ENCODE data around the gene TCERG1L.

Gene TCERG1L

DNA sequence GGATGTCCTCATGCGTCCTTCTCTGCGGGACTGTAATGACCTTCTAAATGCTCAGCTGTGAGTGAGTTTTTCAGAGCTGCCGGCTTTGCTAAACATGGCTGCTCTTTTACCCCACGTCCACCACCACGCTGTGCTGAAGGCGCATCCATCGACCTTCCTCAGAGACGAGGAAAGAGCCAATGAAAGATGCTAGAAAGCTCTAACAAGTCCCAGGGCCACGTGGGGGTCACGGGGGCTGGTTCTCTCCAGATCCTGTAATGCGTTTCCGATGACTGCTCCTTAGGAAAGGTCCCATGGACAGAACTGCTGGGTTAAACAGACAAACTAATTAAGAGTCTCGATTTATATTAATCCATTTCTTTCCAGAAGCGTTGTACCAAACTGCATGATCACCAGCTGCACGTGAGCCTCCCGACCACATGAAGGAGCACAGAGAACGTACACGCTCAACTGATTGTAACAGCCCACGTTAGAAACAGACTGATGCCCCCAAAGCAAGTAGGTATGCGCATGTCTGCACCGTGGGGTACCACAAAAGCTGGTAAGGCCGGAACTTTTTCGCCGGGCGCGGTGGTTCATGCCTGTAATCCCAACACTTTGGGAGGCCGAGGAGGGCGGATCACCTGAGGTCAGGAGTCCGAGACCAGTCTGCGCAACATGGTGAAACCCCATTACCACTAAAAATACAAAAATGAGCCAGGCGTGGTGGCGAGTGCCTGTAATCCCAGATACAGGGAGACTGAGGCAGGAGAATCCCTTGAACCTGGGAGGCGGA is 109.6 kb downstream of the TCERG1L start:
- H3K4me3 ChIP-seq (ENCODE audit: low read length in 2 of 2) = no peak overlapping the region
- no peak overlapping the region for H3K14ac ChIP-seq (ENCODE audit: low read length)
- H2BK12ac ChIP-seq (ENCODE audit: low read length) = no peak overlapping the region
- no peak for DNase-seq (ENCODE audit: low spot score)
- no peak overlapping the region for H2AK5ac ChIP-seq (ENCODE audit: low read depth, low read length)
- H3K9me3 ChIP-seq (replicated peaks in 1 of 2; ENCODE audit: control insufficient read depth in 2 of 2, insufficient read depth in 1 of 2, low read depth in 1 of 2, low read length in 2 of 2) = no peaks in the 10 kb centered on the region
- no CpG with 5 or more reads among the region's 33 CpGs for WGBS, 2 donors (ENCODE audit: extremely low coverage in 2 of 2, insufficient read length in 2 of 2, insufficient replicate concordance in 1 of 2)
- no peaks in the 10 kb centered on the region for H3K79me1 ChIP-seq (ENCODE audit: low read depth, low read length)
- H3K18ac ChIP-seq (ENCODE audit: low read length) = no peak overlapping the region
- H2AFZ ChIP-seq (ENCODE audit: low read length) = no peak overlapping the region
- peaks cover 0 to 9% of the 10 kb centered on the region in 2 donors for H3K4me1 ChIP-seq (ENCODE audit: control insufficient read depth in 2 of 2, insufficient read depth in 1 of 2, low read depth in 1 of 2, low read length in 2 of 2)
- H3K23ac ChIP-seq (ENCODE audit: low read depth, low read length, poor library complexity) = no peak overlapping the region
- no peak overlapping the region for H3K4me2 ChIP-seq (ENCODE audit: insufficient read depth, low read length, poor library complexity, severe bottlenecking)
- no peak overlapping the region for H4K8ac ChIP-seq (ENCODE audit: low read depth, low read length)
- no peak overlapping the region for H2BK5ac ChIP-seq (ENCODE audit: low read length)
- no peak overlapping the region for H4K91ac ChIP-seq (ENCODE audit: low read depth, low read length, poor library complexity)
- H3K27ac ChIP-seq (replicated peaks; ENCODE audit: low read length) = no peak overlapping the region
- H2BK120ac ChIP-seq (ENCODE audit: low read depth, low read length) = no peak overlapping the region
- H3K4ac ChIP-seq (ENCODE audit: low read length) = no peak overlapping the region
- no peaks in the 10 kb centered on the region for H3K27me3 ChIP-seq (ENCODE audit: control insufficient read depth in 3 of 3, insufficient read depth in 3 of 3, low read depth in 1 of 3, low read length in 3 of 3)
- no peak overlapping the region for H3K9ac ChIP-seq (ENCODE audit: low read depth, low read length, poor library complexity)
- H3K36me3 ChIP-seq (replicated peaks in 1 of 2; ENCODE audit: control insufficient read depth in 2 of 2, insufficient read depth in 2 of 2, low read length in 2 of 2) = peaks cover 0 to 3% of the 10 kb centered on the region in 2 donors
- no peak overlapping the region for H2BK15ac ChIP-seq (ENCODE audit: low read length)

DNA sequence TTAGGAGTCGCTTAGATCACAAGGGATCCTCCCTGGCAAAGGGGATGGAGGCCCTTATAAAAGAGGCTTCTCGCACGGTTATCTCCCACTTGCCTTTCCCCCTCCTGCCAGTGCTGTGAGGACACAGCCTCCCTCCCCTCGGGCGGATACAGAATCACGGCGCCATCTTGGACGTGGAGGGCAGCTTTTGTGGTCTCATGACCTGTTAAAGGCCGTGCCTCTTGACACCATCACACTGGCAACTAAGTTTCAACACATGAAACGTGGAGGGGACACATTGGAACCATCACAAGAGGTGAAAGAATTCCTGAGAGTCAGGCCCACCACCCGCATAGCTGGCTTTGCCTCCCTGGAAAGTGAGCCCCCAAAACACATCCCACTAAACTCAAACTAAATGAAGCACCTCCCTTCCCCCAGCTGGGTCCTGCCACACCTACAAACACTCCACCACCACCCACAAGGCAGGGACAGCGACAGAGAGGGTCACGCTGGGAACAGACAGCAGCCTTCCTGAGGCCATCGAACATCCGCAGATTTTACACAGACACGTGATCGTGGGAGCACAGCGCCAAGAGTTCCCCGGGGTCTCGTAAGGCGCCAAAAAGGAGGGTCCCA is 110.6 kb downstream of the TCERG1L start:
- Histone ChIP-seq H2BK12ac (ENCODE audit: low read length) (no peak overlapping the region), H4K8ac (ENCODE audit: low read depth, low read length) (no peak overlapping the region), H3K18ac (ENCODE audit: low read length) (peak overlapping the region; percentile 58), H3K4me2 (ENCODE audit: insufficient read depth, low read length, poor library complexity, severe bottlenecking) (no peak overlapping the region), H3K4ac (ENCODE audit: low read length) (no peak overlapping the region), H3K23ac (ENCODE audit: low read depth, low read length, poor library complexity) (peak overlapping the region; percentile 26), H3K36me3 (replicated peaks in 1 of 2; ENCODE audit: control insufficient read depth in 2 of 2, insufficient read depth in 2 of 2, low read length in 2 of 2) (peaks cover 0 to 3% of the 10 kb centered on the region in 2 donors), H2BK15ac (ENCODE audit: low read length) (no peak overlapping the region), H3K79me1 (ENCODE audit: low read depth, low read length) (no peaks in the 10 kb centered on the region), H2BK120ac (ENCODE audit: low read depth, low read length) (no peak overlapping the region), H3K27me3 (ENCODE audit: control insufficient read depth in 3 of 3, insufficient read depth in 3 of 3, low read depth in 1 of 3, low read length in 3 of 3) (no peaks in the 10 kb centered on the region), H2AK5ac (ENCODE audit: low read depth, low read length) (no peak overlapping the region), H2BK5ac (ENCODE audit: low read length) (no peak overlapping the region), H3K9ac (ENCODE audit: low read depth, low read length, poor library complexity) (no peak overlapping the region), H3K9me3 (replicated peaks in 1 of 2; ENCODE audit: control insufficient read depth in 2 of 2, insufficient read depth in 1 of 2, low read depth in 1 of 2, low read length in 2 of 2) (no peaks in the 10 kb centered on the region), H3K14ac (ENCODE audit: low read length) (no peak overlapping the region), H2AFZ (ENCODE audit: low read length) (no peak overlapping the region), H3K4me3 (ENCODE audit: low read length in 2 of 2) (peak overlapping the region in 1 of 2 donors; percentile 10), H3K4me1 (ENCODE audit: control insufficient read depth in 2 of 2, insufficient read depth in 1 of 2, low read depth in 1 of 2, low read length in 2 of 2) (peaks cover 0 to 9% of the 10 kb centered on the region in 2 donors), H4K91ac (ENCODE audit: low read depth, low read length, poor library complexity) (no peak overlapping the region), H3K27ac (replicated peaks; ENCODE audit: low read length) (no peak overlapping the region)
- DNase-seq (ENCODE audit: low spot score) = no peak
- no CpG with 5 or more reads among the region's 21 CpGs for WGBS, 2 donors (ENCODE audit: extremely low coverage in 2 of 2, insufficient read length in 2 of 2, insufficient replicate concordance in 1 of 2)

DNA sequence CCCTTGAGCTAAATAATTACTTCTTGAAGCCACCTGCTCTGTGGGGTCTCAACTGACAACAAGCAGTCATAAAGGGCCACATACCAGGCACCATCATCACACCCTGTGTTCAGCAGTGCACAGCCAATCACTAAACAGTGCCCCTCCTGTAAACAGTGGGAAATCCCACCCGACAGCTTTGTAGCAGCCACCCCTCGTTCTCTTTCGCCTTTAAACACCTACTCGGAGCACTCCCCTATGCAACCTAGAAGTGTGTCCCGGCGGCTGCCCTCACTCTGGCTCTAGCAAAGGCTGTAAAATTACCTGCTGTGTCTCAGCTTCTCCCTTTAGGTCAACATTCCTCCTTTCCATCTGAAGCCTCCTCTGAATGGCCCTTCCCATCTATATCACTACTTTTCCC is 111.9 kb downstream of the TCERG1L start:
- Histone ChIP-seq H3K4me3 (ENCODE audit: low read length in 2 of 2) (no peak overlapping the region), H3K18ac (ENCODE audit: low read length) (peak overlapping the region; percentile 19), H3K27ac (replicated peaks; ENCODE audit: low read length) (no peak overlapping the region), H3K36me3 (replicated peaks in 1 of 2; ENCODE audit: control insufficient read depth in 2 of 2, insufficient read depth in 2 of 2, low read length in 2 of 2) (peaks cover 0 to 3% of the 10 kb centered on the region in 2 donors), H3K9ac (ENCODE audit: low read depth, low read length, poor library complexity) (no peak overlapping the region), H3K4me2 (ENCODE audit: insufficient read depth, low read length, poor library complexity, severe bottlenecking) (no peak overlapping the region), H2BK12ac (ENCODE audit: low read length) (no peak overlapping the region), H3K23ac (ENCODE audit: low read depth, low read length, poor library complexity) (no peak overlapping the region), H2BK15ac (ENCODE audit: low read length) (no peak overlapping the region), H4K91ac (ENCODE audit: low read depth, low read length, poor library complexity) (no peak overlapping the region), H4K8ac (ENCODE audit: low read depth, low read length) (no peak overlapping the region), H3K14ac (ENCODE audit: low read length) (peak overlapping the region; percentile 74), H3K9me3 (replicated peaks in 1 of 2; ENCODE audit: control insufficient read depth in 2 of 2, insufficient read depth in 1 of 2, low read depth in 1 of 2, low read length in 2 of 2) (no peaks in the 10 kb centered on the region), H3K4ac (ENCODE audit: low read length) (no peak overlapping the region), H2AFZ (ENCODE audit: low read length) (no peak overlapping the region), H2AK5ac (ENCODE audit: low read depth, low read length) (no peak overlapping the region), H3K79me1 (ENCODE audit: low read depth, low read length) (no peaks in the 10 kb centered on the region), H3K27me3 (ENCODE audit: control insufficient read depth in 3 of 3, insufficient read depth in 3 of 3, low read depth in 1 of 3, low read length in 3 of 3) (no peaks in the 10 kb centered on the region), H2BK120ac (ENCODE audit: low read depth, low read length) (no peak overlapping the region), H2BK5ac (ENCODE audit: low read length) (no peak overlapping the region), H3K4me1 (ENCODE audit: control insufficient read depth in 2 of 2, insufficient read depth in 1 of 2, low read depth in 1 of 2, low read length in 2 of 2) (peaks cover 0 to 9% of the 10 kb centered on the region in 2 donors)
- DNase-seq (ENCODE audit: low spot score) = no peak
- WGBS, 2 donors (ENCODE audit: extremely low coverage in 2 of 2, insufficient read length in 2 of 2, insufficient replicate concordance in 1 of 2) = no CpG with 5 or more reads among the region's 6 CpGs

DNA sequence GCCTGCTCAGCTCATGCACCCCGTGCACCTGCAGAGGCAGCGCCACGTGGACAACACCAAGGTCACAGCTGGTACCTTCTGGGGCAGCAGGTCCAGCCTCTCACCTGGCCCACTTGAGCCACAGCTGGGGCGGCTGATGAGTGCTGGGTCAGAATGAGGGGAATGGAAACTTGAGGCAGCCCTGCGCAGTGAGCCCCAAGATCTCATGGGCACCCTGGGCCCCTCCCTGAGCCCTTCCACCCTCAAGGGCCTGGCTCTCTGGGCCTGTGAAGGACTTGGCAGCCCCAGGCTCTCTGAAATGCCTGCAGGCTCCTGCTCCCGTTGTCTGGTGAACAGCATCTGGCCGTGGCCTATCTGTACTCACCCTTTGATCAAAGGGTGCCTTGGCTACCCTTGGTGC is 112.7 kb downstream of the TCERG1L start:
- Histone ChIP-seq H3K27me3 (ENCODE audit: control insufficient read depth in 3 of 3, insufficient read depth in 3 of 3, low read depth in 1 of 3, low read length in 3 of 3) (no peaks in the 10 kb centered on the region), H4K8ac (ENCODE audit: low read depth, low read length) (no peak overlapping the region), H2AK5ac (ENCODE audit: low read depth, low read length) (no peak overlapping the region), H3K36me3 (replicated peaks in 1 of 2; ENCODE audit: control insufficient read depth in 2 of 2, insufficient read depth in 2 of 2, low read length in 2 of 2) (peaks cover 0 to 3% of the 10 kb centered on the region in 2 donors), H3K14ac (ENCODE audit: low read length) (no peak overlapping the region), H3K4ac (ENCODE audit: low read length) (no peak overlapping the region), H3K4me1 (ENCODE audit: control insufficient read depth in 2 of 2, insufficient read depth in 1 of 2, low read depth in 1 of 2, low read length in 2 of 2) (peaks cover 0 to 9% of the 10 kb centered on the region in 2 donors), H3K23ac (ENCODE audit: low read depth, low read length, poor library complexity) (no peak overlapping the region), H3K9me3 (replicated peaks in 1 of 2; ENCODE audit: control insufficient read depth in 2 of 2, insufficient read depth in 1 of 2, low read depth in 1 of 2, low read length in 2 of 2) (no peaks in the 10 kb centered on the region), H3K4me2 (ENCODE audit: insufficient read depth, low read length, poor library complexity, severe bottlenecking) (no peak overlapping the region), H2BK5ac (ENCODE audit: low read length) (no peak overlapping the region), H4K91ac (ENCODE audit: low read depth, low read length, poor library complexity) (no peak overlapping the region), H3K9ac (ENCODE audit: low read depth, low read length, poor library complexity) (no peak overlapping the region), H3K4me3 (ENCODE audit: low read length in 2 of 2) (no peak overlapping the region), H3K18ac (ENCODE audit: low read length) (no peak overlapping the region), H2BK15ac (ENCODE audit: low read length) (no peak overlapping the region), H3K79me1 (ENCODE audit: low read depth, low read length) (no peaks in the 10 kb centered on the region), H2AFZ (ENCODE audit: low read length) (no peak overlapping the region), H2BK120ac (ENCODE audit: low read depth, low read length) (no peak overlapping the region), H3K27ac (replicated peaks; ENCODE audit: low read length) (no peak overlapping the region), H2BK12ac (ENCODE audit: low read length) (no peak overlapping the region)
- DNase-seq (ENCODE audit: low spot score) = no peak
- WGBS, 2 donors (ENCODE audit: extremely low coverage in 2 of 2, insufficient read length in 2 of 2, insufficient replicate concordance in 1 of 2) = no CpG with 5 or more reads among the region's 7 CpGs

Measured in neuronal stem cell (in vitro differentiated cells).